ENCODE results near the gene XRCC6. TPM values are rescaled to one million over a fixed set of nuclear protein-coding genes. Genes with fewer than 3 reads are reported as not detected.

XRCC6 gene
- total and polyA plus RNA-seq, 9 of the 15 experiments (the other 6 are each of a cell fraction or from before 2014, with no cell fraction given) = 151 to 440 (median 318) TPM

DNA sequence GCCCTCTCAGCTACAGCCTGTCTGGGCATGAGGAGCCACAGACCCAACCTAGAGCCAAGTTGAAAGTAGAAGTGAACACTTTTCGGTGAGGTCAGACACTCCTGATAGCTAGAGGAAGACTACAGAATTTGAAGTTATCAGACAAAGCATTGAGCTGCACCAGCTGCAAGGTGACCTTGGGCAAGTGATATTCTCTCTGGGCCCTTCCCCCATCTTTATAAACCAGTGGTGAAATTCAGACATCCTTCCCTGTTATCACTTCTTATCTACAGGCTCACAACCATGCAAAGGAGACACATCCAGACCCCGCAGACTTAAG, 23.5 kb upstream of the XRCC6 start (continued):
- TF ChIP-seq SLC30A9 (CRISPR knock-in tag; IDR thresholded peaks at IDR 0.05) (no peak), ATF6 (CRISPR knock-in tag; IDR thresholded peaks at IDR 0.05) (no peak), JUNB (CRISPR knock-in tag; conservative IDR thresholded peaks at IDR 0.05) (no peak), FUS (optimal IDR thresholded peaks at IDR 0.05; ENCODE audit: low read depth, low read length) (no peak), ZNF445 (CRISPR knock-in tag; IDR thresholded peaks at IDR 0.05; ENCODE audit: low read depth) (no peak), CBFA2T3 (IDR thresholded peaks at IDR 0.05) (peak; percentile 50), BHLHE40 (IDR thresholded peaks at IDR 0.05; ENCODE audit: low read length) (no peak), MEF2A (IDR thresholded peaks at IDR 0.05; ENCODE audit: control insufficient read depth, low read depth, low read length) (no peak), ZNF644 (tag; IDR thresholded peaks at IDR 0.05; ENCODE audit: low read depth) (no peak), ARID1B (IDR thresholded peaks at IDR 0.05) (no peak), MXI1 (IDR thresholded peaks at IDR 0.05; ENCODE audit: low read depth, low read length) (no peak)
- TF ChIP-seq, protein P1, sequence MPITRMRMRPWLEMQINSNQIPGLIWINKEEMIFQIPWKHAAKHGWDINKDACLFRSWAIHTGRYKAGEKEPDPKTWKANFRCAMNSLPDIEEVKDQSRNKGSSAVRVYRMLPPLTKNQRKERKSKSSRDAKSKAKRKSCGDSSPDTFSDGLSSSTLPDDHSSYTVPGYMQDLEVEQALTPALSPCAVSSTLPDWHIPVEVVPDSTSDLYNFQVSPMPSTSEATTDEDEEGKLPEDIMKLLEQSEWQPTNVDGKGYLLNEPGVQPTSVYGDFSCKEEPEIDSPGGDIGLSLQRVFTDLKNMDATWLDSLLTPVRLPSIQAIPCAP (CRISPR knock-in tag; IDR thresholded peaks at IDR 0.05; ENCODE audit: borderline replicate concordance) = no peak

Data from K562 (cell line).